Prostate gland (tissue), 2 donors: ENCODE data around the gene KRT14.

Experiments
- POLR2A ChIP-seq: fragments of 450-650 bp; IDR thresholded peaks from one replicate; pipeline ENCODE4 v1.6.1; 2016; ENCODE audit warnings: antibody characterized with exemption, mild to moderate bottlenecking
- POLR2AphosphoS5 ChIP-seq: sonication (generic); formaldehyde crosslinking; IDR thresholded peaks from one replicate; pipeline ENCODE4 v1.6.1; 2017; ENCODE audit warnings: antibody characterized with exemption
- TF ChIP-seq, protein P1 (sequence below), 4 experiments: fragments of 200-600 bp in 2 of 4; fragments of 450-650 bp in 2 of 4; sonication (generic) in 2 of 4; IDR thresholded peaks; 1 replicate in 3 of 4; 2 replicates in 1 of 4; pipeline ENCODE4 v1.5.1; 2016 to 2019; ENCODE audit warnings: antibody characterized with exemption in 4 of 4, mild to moderate bottlenecking in 2 of 4, moderate library complexity in 2 of 4

- TF ChIP-seq, protein P1, sequence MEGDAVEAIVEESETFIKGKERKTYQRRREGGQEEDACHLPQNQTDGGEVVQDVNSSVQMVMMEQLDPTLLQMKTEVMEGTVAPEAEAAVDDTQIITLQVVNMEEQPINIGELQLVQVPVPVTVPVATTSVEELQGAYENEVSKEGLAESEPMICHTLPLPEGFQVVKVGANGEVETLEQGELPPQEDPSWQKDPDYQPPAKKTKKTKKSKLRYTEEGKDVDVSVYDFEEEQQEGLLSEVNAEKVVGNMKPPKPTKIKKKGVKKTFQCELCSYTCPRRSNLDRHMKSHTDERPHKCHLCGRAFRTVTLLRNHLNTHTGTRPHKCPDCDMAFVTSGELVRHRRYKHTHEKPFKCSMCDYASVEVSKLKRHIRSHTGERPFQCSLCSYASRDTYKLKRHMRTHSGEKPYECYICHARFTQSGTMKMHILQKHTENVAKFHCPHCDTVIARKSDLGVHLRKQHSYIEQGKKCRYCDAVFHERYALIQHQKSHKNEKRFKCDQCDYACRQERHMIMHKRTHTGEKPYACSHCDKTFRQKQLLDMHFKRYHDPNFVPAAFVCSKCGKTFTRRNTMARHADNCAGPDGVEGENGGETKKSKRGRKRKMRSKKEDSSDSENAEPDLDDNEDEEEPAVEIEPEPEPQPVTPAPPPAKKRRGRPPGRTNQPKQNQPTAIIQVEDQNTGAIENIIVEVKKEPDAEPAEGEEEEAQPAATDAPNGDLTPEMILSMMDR (IDR thresholded peaks at IDR 0.05) = no peak
- no peak for TF ChIP-seq POLR2A
- TF ChIP-seq POLR2AphosphoS5 = no peak
Measured at GRCh38 chr17:41614098-41614497, 27.4 kb upstream of the KRT14 start.
